ENCODE results near the gene DNAJB13.

DNAJB13 gene

GRCh38 chr11:74018331-74019005 is 67.6 kb downstream of the DNAJB13 start:
- no peak for DNase-seq

- DNase-seq = no peak
Measured at GRCh38 chr11:74019104-74019738, 68.4 kb downstream of the DNAJB13 start.

- DNase-seq = no peak
Measured at GRCh38 chr11:74019860-74020259, 69.0 kb downstream of the DNAJB13 start.

Data from NCI-H1105 (cell line).